NCI-H1930 (cell line): ENCODE results near the gene FAR2.
"Not testable (repeated sequence)": the region's sequence is repeated elsewhere in the genome, so short reads cannot be mapped to it uniquely, and the experiment has no call there.

Experiments
- DNase-seq, 2 experiments: peaks; one replicate each; lab custom pipeline; 2025; lab: John Stamatoyannopoulos, UW

The FAR2 gene

GRCh38 chr12:29152981-29153630 lies 4.0 kb downstream of the FAR2 start:
- DNase-seq, result no peak

GRCh38 chr12:29155079-29155478 lies 6.0 kb downstream of the FAR2 start:
- DNase-seq, result no peak

GRCh38 chr12:29157486-29157946 lies 8.4 kb downstream of the FAR2 start:
- no peak for DNase-seq

- no peak for DNase-seq
These were observed 9.2 kb downstream of the FAR2 start for GRCh38 chr12:29158115-29158763.

GRCh38 chr12:29159661-29160060 lies 10.6 kb downstream of the FAR2 start:
- DNase-seq, result no peak

- no peak for DNase-seq
These were observed 11.2 kb downstream of the FAR2 start for GRCh38 chr12:29160230-29160629.

GRCh38 chr12:29163146-29163545 lies 14.1 kb downstream of the FAR2 start:
- no peak for DNase-seq

GRCh38 chr12:29164477-29165393 lies 15.7 kb downstream of the FAR2 start:
- DNase-seq, result no peak

GRCh38 chr12:29167445-29167844 lies 18.4 kb downstream of the FAR2 start:
- no peak for DNase-seq

- DNase-seq, result no peak
These were observed 18.9 kb downstream of the FAR2 start for GRCh38 chr12:29167988-29168387.

GRCh38 chr12:29169978-29170377 lies 20.9 kb downstream of the FAR2 start:
- DNase-seq, result not testable (repeated sequence)

- DNase-seq, result not testable (repeated sequence)
These were observed 21.5 kb downstream of the FAR2 start for GRCh38 chr12:29170478-29171084.

GRCh38 chr12:29171421-29172258 lies 22.6 kb downstream of the FAR2 start:
- no peak for DNase-seq

- no peak for DNase-seq
These were observed 27.9 kb downstream of the FAR2 start for GRCh38 chr12:29176941-29177340.

GRCh38 chr12:29182247-29182646 lies 33.2 kb downstream of the FAR2 start:
- not testable (repeated sequence) for DNase-seq

- DNase-seq, result no peak
These were observed 38.7 kb downstream of the FAR2 start for GRCh38 chr12:29187756-29188155.

- no peak for DNase-seq
These were observed 42.3 kb downstream of the FAR2 start for GRCh38 chr12:29191267-29191850.

- DNase-seq, result no peak
These were observed 49.8 kb downstream of the FAR2 start for GRCh38 chr12:29198901-29199300.

- DNase-seq, result peak in 1 of 2 experiments; percentile 10
These were observed 51.5 kb downstream of the FAR2 start for GRCh38 chr12:29200586-29200985.

- no peak for DNase-seq
These were observed 52.2 kb downstream of the FAR2 start for GRCh38 chr12:29201296-29201695.

- no peak for DNase-seq
These were observed 52.7 kb downstream of the FAR2 start for GRCh38 chr12:29201746-29202145.
